Keratinocyte (primary cell): ENCODE data around the gene SLC13A3. TPM values are rescaled to one million over a fixed set of nuclear protein-coding genes. Genes with fewer than 3 reads are reported as not detected.

ENCODE experiments used
- DNase-seq: peaks from one replicate; pipeline ENCODE4 v3.0.0-alpha.2; 2011; ENCODE audit warnings: low read depth, missing footprints, low spot score
- FAIRE-seq: peaks from 2 replicates; lab custom pipeline; 2011; peaks lifted over from hg19 to GRCh38; lab: Jason Lieb, UNC
- H2AFZ ChIP-seq: 2 replicates; pipeline ENCODE4 v1.6.0; 2012; ENCODE audit warnings: low read length, control low read depth, inconsistent platforms; ENCODE audit not compliant: control insufficient read depth
- H3K27ac ChIP-seq: 2 replicates; pipeline ENCODE4 v1.5.1; 2011; ENCODE audit warnings: low read length; ENCODE audit not compliant: control insufficient read depth, insufficient read depth
- H3K27me3 ChIP-seq: 3 replicates; pipeline ENCODE4 v1.6.0; 2011; ENCODE audit warnings: low read length; ENCODE audit not compliant: control insufficient read depth, insufficient read depth; ENCODE audit errors: extremely low read depth
- H3K36me3 ChIP-seq, 2 experiments: 2 replicates in 1 of 2; 3 replicates in 1 of 2; pipeline ENCODE4 v1.5.1; 2011; ENCODE audit warnings: low read length in 2 of 2, mild to moderate bottlenecking in 1 of 2; ENCODE audit not compliant: control insufficient read depth in 2 of 2, insufficient read depth in 2 of 2; ENCODE audit errors: extremely low read depth in 1 of 2
- H3K4me1 ChIP-seq: 3 replicates; pipeline ENCODE4 v1.5.1; 2011; ENCODE audit warnings: low read length; ENCODE audit not compliant: control insufficient read depth, insufficient read depth; ENCODE audit errors: extremely low read depth
- H3K4me2 ChIP-seq: 3 replicates; pipeline ENCODE4 v1.6.0; 2011; ENCODE audit warnings: low read depth, low read length; ENCODE audit not compliant: control insufficient read depth, insufficient read depth; ENCODE audit errors: extremely low read depth
- H3K4me3 ChIP-seq, 3 experiments: fragments of 200-600 bp in 1 of 3; sonication (generic) in 1 of 3; 2 replicates in 2 of 3; 3 replicates in 1 of 3; pipeline ENCODE4 v1.5.1; 2011 to 2016; ENCODE audit warnings: low read length in 3 of 3, mild to moderate bottlenecking in 3 of 3, control low read depth in 2 of 3, inconsistent platforms in 1 of 3, low read depth in 1 of 3, mixed read lengths in 1 of 3, mixed run types in 1 of 3, moderate library complexity in 1 of 3; ENCODE audit not compliant: control insufficient read depth in 2 of 3, insufficient read depth in 2 of 3; ENCODE audit errors: extremely low read depth in 1 of 3
- H3K79me2 ChIP-seq: 2 replicates; pipeline ENCODE4 v1.6.0; 2012; ENCODE audit warnings: low read length; ENCODE audit not compliant: control insufficient read depth, insufficient read depth
- H3K9ac ChIP-seq: 3 replicates; pipeline ENCODE4 v1.6.0; 2011; ENCODE audit warnings: low read length; ENCODE audit not compliant: control insufficient read depth, insufficient read depth; ENCODE audit errors: extremely low read depth
- H3K9me1 ChIP-seq: 3 replicates; pipeline ENCODE4 v1.6.0; 2011; ENCODE audit warnings: low read length; ENCODE audit not compliant: control insufficient read depth, insufficient read depth; ENCODE audit errors: extremely low read depth
- H3K9me3 ChIP-seq: 2 replicates; pipeline ENCODE4 v1.5.1; 2012; ENCODE audit warnings: low read depth, low read length; ENCODE audit not compliant: control insufficient read depth
- H4K20me1 ChIP-seq: 3 replicates; pipeline ENCODE4 v1.6.0; 2011; ENCODE audit warnings: low read length; ENCODE audit not compliant: control insufficient read depth, insufficient read depth; ENCODE audit errors: extremely low read depth
- CTCF ChIP-seq, 3 experiments: IDR thresholded peaks in 1 of 3; conservative IDR thresholded peaks in 1 of 3; optimal IDR thresholded peaks in 1 of 3; 2 replicates in 2 of 3; 3 replicates in 1 of 3; pipeline versions ENCODE3 to v1.5.1; 2011; ENCODE audit warnings: low read length in 3 of 3, mild to moderate bottlenecking in 3 of 3, moderate library complexity in 2 of 3, control low read depth in 1 of 3, inconsistent platforms in 1 of 3; ENCODE audit not compliant: insufficient read depth in 2 of 3; ENCODE audit errors: extremely low read depth in 1 of 3
- EZH2 ChIP-seq: IDR thresholded peaks from one replicate; pipeline ENCODE4 v1.6.1; 2012; ENCODE audit warnings: inconsistent platforms, mild to moderate bottlenecking, low read length, moderate library complexity
- dilution Hi-C: fragments of 300-500 bp; cut with MboI; formaldehyde crosslinking; loops from one replicate; pipeline ENCODE4 v1.7.0; 2020; ENCODE audit warnings: low sequenced_read_pairs; ENCODE audit not compliant: extremely low pct_ligation_motif_present
- polyA plus RNA-seq, 5 experiments: library from polyadenylated mRNA; depleted of rRNA in 3 of 5; stranded (reverse) in 3 of 5; stranded (forward) in 1 of 5; unstranded in 1 of 5; fragments of >200 nt; gene quantifications; 1 replicate in 1 of 5; 2 replicates in 3 of 5; 3 replicates in 1 of 5; pipeline versions ENCODE4 v1.2.1 to v1.2.3, GENCODE V29; 2011 to 2012; ENCODE audit warnings: missing spikeins in 2 of 5, low read depth in 1 of 5, low replicate concordance in 1 of 5

Gene SLC13A3
- polyA plus RNA-seq, 1 donor (not counting 4 experiments of a cell fraction or from before 2014, with no cell fraction given) = 4.5 TPM

GRCh38 chr20:46512943-46513844 is 138.1 kb downstream of the SLC13A3 start, which contains the start of gene ZNF334:
Gene ZNF334, minus strand, starts transcription at chr20:46513559. Its CDS starts 1,457 bp downstream, at chr20:46512102.
- no peak for TF ChIP-seq CTCF (optimal IDR thresholded peaks at IDR 0.05 in 1 of 3, IDR thresholded peaks at IDR 0.05 in 1 of 3, conservative IDR thresholded peaks at IDR 0.05 in 1 of 3; ENCODE audit: extremely low read depth in 1 of 3, insufficient read depth in 2 of 3, low read length in 3 of 3)
- TF ChIP-seq EZH2 = peak; percentile 60
- Histone ChIP-seq H3K4me2 (peak within 1 kb of the TSS; percentile 40), H3K27ac (no peak within 1 kb of the TSS), H2AFZ (peak within 1 kb of the TSS; percentile 86), H3K36me3 (no peaks in the 10 kb centered on the region), H3K79me2 (no peaks in the 10 kb centered on the region), H3K4me3 (peak within 1 kb of the TSS; percentile 41 to 62 (median 55)), H3K4me1 (no peaks in the 10 kb centered on the region), H3K27me3 (no peaks in the 10 kb centered on the region), H3K9me3 (no peaks in the 10 kb centered on the region), H4K20me1 (no peaks in the 10 kb centered on the region), H3K9me1 (no peaks in the 10 kb centered on the region), H3K9ac (peak within 1 kb of the TSS; percentile 26)
- FAIRE-seq = no peak
- dilution Hi-C loops = no loop called here
- no peak for DNase-seq

- TF ChIP-seq EZH2 (no peak), CTCF (optimal IDR thresholded peaks at IDR 0.05 in 1 of 3, IDR thresholded peaks at IDR 0.05 in 1 of 3, conservative IDR thresholded peaks at IDR 0.05 in 1 of 3; ENCODE audit: extremely low read depth in 1 of 3, insufficient read depth in 2 of 3, low read length in 3 of 3) (no peak)
- Histone ChIP-seq H3K9me1 (no peaks in the 10 kb centered on the region), H3K9me3 (no peaks in the 10 kb centered on the region), H3K27me3 (no peaks in the 10 kb centered on the region), H3K4me2 (no peak overlapping the region), H3K4me1 (no peaks in the 10 kb centered on the region), H3K9ac (no peak overlapping the region), H3K36me3 (no peaks in the 10 kb centered on the region), H4K20me1 (no peaks in the 10 kb centered on the region), H3K27ac (no peak overlapping the region), H3K79me2 (no peaks in the 10 kb centered on the region), H2AFZ (no peak overlapping the region), H3K4me3 (no peak overlapping the region)
- no peak for DNase-seq
- dilution Hi-C loops = no loop called here
- FAIRE-seq = no peak
Measured at GRCh38 chr20:46509523-46509922, 141.7 kb downstream of the SLC13A3 start.

Other genes with a start within 250 kb of the SLC13A3 start
- gene ELMO2, start 244.8 kb downstream of the SLC13A3 start, polyA plus RNA-seq = 28.5 to 37.0 TPM (median 32.4 TPM) in 3 replicates
- 0.63 to 1.3 TPM (median 1.1 TPM) in 3 replicates for gene ZNF334, start 137.9 kb downstream of the SLC13A3 start, polyA plus RNA-seq
- not detected in 3 replicates for gene OCSTAMP, start 100.8 kb downstream of the SLC13A3 start, polyA plus RNA-seq
- 10.4 to 15.9 TPM (median 14.6 TPM) in 3 replicates for gene TP53RK, start 38.0 kb upstream of the SLC13A3 start, polyA plus RNA-seq
- not detected in 3 replicates for gene SLC2A10, start 58.2 kb upstream of the SLC13A3 start, polyA plus RNA-seq
- not detected in 3 replicates for gene EYA2, start 243.4 kb upstream of the SLC13A3 start, polyA plus RNA-seq